HG02884 (cell line): Measurements from ENCODE around the gene HSD17B8.

Source experiments
- ATAC-seq: cut with Tn5 transposase; IDR thresholded peaks from one replicate; pipeline ENCODE4 v1.9.1; 2021; ENCODE audit warnings: mild to moderate bottlenecking, moderate library complexity; ENCODE audit not compliant: unreplicated experiment

The HSD17B8 gene

DNA sequence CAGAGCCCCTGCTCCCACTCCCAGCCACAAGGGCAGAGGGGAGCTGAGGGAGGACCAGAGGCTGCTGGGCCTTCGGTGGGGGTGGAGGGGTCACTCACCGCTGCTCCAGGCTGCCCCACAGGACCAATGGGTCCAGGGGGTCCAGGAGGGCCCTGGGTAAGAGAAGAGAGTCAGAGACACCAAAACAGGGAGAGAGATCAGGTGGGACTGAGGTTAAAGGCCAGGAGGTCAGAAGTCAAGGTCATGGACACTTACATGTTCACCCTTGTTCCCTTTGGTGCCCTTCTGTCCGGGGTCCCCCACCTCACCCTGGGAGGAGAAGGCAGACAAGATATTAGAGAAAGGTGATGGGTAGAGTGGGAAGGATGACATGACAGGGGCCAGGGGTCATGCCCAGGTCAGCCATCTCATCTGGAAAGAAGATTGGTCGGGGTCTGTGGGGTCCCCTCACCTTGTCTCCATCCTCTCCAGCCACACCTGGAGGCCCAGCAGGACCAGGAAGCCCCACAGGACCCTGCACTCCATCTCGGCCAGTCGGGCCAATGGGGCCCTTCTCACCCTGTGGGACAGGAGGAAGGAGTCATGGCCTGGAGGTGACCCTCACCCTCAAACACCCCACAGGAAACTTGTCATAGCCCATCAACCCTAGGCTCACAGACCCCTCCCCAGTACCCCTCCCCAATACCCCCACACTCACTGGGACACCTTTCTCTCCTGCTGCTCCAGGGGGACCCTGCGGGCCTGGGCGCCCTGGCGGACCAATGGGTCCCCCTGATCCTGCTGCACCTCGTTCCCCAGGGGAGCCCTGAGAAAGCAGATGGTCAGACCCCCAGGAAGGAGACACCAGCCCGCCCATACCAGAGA lies 33.2 kb upstream of the HSD17B8 start:
- no peak for ATAC-seq

DNA sequence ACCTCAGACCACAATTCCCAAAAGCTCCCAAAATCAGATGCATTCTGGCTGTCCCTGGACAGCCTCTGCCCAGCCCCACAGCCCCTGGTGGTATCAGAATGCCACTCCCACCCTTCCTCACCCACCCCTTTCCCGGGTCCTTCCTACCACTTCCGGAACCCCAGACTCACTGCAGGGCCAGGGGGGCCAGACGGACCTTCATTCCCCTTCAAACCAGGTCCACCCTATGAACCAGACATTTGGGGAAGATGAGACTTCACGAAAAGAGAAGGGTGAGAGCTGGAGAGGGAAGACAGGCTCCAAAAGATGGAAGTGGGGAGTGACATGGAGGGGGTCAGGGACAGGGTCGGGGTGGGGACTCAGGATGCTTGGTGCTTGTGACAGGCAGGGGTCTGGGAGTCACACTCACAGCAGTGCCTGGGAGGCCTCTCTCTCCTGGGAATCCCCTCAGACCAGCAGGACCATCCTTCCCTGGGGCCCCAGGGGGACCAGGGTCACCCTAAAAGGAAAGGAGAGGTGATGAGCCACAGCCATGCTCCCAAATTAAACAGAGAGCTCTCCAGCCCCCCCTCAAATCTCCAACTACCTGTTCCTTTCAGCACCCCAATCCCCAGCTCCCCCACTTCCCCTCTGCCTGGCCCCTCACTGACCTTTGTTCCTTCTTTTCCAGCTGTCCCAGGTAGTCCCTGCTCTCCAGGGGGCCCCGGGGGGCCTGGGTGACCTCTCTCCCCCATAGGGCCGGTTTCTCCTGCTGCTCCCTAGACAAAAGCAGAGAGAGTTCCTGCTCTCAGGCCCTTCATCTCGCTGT lies 32.4 kb upstream of the HSD17B8 start:
- no peak for ATAC-seq

DNA sequence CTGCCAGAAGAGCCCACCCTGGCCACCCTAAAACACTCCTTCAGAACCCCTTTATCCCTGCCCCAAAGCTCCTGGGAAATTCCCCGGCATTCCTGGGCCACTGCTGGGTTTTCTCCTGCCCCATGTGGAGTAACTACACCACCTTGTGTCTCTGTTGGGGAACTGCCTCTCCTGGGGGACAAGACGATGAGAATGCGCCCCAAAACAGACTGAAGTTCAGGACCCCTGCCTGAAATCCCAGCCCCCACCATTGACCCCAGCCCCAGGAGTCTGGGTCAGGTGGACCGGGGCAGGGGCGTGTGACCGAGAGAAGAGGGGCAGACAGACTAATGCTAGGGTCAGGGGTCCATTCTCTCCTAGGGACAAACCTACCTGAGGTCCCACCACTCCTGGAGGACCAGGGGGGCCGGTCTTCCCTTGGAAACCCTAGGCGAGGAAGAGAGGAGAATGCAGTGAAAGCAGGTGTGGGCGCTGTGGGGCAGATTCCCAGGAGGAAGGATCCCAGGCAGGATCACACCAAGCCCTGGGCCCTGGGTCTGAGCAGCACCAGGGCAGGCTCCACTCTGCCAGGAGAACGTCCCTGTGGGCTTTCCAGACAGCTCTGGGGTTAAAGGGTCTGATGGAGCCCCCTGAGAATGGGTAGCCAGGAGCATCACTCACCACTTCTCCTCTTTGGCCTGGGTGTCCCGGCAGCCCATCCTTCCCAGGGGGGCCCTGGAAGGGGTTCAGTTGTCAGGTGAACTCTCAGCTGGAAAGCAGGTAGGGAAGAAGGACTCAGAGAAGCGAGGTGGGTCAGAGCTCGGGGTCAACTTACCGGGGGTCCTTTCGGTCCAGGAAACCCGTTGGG lies 31.5 kb upstream of the HSD17B8 start:
- ATAC-seq: no peak

DNA sequence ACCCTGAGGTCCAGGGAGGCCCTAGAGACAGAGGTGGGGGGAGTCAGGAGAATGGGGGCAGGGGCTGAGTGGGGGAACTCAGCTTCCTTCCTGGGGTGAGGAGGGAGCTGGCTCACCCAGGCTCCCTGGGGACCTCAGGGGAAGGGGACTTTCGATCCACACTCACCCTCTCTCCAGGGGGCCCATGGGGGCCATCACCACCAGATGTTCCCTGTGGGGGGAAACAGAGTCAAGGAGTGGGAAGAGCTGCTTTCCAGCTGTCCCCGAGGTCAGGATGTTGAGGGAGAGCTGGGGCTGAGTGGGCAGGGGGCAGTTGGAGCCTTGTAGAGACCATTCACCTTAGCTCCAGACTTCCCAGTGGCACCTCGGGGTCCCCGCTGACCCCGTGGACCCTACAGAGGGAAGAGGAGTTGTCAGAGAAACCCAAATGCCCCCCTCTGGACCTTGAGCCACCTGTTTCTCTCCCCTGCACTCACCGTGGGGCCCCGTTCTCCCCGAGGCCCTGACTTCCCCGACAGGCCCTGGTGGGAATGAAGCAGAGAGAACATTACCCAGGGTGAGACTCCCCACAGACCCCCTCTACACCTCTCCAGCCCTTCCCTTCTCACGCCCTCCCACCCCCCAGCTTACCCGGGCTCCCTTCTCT lies 30.8 kb upstream of the HSD17B8 start:
- ATAC-seq: no peak

DNA sequence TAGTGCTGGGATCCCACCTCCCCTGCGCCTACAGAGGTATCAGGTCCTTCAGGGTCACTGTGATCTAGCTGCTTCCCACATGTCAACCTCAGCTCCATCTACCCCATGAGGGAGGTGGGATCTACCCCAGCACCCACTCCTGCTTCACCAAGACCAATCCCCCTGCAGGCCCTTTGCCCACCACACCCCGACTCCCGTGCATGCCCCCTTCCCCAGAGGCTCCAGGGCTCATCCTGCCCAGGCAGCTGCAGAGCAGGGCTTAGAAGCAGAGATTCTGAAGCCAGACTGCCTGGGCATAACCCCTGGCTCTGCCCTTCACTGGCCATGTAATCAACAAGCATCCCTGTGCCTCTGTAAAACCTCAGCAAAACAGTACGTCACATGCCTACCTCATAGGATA lies 29.7 kb upstream of the HSD17B8 start:
- ATAC-seq: no peak

DNA sequence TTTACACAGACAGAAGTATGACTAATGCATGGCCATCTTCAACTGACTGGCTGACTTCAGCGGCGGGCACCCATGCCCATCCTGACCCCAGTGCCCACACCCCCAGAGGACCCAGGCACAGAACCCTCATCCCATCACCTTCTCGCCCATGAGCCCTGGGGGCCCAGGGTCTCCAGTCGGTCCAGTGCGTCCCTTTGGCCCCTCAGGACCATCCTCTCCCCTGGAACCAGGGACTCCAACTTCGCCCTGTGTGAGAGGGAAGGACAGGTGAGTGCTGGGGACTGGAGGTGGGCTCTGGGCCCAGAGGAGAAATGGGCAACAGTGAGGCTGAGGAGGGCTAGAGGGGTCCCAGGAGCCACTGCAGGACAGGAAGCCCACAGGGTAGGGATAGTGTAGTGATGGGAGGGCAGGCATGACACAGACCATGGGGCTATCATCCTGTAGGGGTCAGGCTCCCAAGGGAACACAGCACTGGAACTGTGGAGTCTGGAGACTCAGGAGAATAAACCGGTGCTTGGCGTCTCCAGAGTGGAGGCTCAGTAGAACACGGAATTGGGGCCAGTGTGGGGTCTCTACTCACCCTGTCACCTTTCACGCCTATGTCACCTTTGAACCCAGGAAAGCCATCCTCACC lies 28.9 kb upstream of the HSD17B8 start:
- ATAC-seq: no peak

DNA sequence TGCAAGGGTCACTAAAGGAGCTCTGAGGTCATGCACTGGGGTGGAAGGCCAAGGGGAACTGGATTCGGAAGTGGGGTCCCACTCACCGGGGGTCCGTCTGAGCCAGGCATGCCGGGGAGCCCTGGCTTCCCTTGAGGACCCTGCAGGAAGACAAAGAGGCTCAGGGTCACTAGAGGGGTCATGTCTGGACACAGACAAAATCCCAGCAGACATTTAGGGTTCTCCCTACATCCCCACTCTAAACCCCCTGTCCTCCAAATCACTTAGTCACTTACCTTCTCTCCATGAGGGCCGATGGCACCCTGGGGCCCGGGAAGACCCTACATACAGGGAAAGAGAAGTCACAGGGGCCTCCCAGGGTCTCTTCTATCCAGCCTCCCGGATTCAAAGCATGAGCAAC lies 27.5 kb upstream of the HSD17B8 start:
- no peak for ATAC-seq

DNA sequence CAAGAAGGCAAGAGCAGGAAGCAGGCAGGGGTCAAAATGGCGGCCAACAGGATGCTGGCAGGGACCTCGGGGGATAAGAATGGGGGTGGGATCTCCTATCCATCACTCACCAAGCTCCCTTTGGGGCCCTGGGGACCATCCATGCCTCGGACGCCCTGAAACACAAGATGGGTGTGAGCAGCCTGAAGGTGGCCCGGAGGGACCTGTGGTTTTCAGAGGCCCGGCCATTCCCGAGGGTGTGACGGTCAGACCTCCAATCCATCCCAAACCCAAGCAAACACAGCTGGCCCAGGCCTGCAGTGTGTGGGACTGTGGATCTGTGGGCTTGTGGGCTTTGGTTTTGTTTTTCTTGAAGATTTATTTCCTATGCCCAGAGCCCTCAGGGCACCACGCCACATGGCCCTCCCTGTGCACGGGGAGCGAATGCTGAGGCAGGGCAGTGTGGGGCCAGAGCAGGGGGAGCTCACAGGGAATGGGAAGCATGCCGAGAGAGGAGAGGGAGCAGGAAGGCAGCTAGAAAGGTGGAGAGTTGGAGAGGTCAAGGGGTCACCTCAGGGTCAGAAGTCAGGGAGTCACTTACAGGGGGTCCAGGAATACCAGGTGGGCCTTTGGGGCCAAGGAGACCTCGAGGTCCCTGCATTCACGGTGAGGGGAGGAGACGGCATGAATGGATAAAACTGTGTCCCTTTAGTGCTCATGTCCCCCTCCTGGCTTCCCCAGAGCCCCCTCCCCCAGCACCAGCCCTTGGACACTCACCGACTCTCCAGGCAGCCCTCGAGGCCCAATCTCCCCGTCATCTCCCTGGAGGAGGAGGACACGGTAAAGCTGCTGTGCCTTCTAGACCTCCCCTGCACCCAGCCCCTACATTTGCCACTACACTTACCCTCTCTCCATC lies 26.7 kb upstream of the HSD17B8 start:
- ATAC-seq: no peak

DNA sequence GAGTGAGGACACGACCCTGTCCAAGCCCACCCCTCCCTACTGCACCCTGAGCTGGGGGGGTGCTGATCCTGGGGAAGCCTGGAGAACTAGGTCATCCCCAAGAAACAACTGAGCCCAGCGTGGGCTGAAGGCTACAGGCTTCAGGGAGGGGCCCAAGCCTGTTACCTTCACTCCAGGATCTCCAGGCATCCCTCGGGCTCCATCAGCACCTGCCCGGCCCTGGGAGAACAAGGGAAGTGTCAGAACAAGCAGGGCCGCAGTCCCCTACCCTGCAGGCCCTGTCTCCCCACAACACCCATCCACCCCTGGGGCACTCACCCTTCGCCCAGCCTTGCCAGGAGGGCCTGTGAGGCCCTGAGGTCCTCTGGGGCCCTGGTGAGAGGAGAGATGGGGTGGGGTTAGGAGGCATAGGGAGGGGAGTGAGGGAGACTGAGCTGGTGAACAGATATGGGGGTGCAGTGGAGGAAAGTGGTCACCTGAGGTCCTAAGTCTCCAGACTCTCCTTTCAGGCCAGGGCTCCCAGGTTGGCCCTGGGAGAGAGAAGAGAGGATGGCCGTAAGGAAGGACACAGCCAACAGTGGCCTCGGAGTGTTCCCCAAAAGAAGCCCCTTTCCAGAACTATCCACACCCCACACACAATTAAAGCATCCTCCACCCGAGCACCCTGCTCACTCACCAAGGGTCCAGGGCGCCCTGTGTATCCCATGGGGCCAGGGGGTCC lies 25.5 kb upstream of the HSD17B8 start:
- ATAC-seq: no peak

DNA sequence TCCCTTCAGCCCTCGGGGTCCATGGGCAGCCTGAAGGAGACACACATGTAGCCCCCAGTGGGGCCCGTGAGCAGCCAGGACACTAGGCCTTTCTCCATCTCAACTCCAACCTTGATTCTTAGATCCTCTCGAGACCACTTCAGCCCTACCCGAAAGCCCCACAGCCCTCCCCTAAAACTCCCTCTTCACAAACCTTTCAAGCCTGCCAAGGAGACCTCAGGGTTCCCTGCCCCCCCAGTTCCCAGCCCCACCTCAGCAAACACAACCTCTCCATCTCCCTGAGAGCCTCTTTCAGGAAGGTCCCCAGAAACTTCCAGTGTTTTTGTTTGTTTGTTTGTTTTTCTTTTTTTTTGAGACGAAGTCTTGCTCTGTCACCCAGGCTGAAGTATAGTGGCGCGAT lies 23.3 kb upstream of the HSD17B8 start:
- ATAC-seq: no peak

DNA sequence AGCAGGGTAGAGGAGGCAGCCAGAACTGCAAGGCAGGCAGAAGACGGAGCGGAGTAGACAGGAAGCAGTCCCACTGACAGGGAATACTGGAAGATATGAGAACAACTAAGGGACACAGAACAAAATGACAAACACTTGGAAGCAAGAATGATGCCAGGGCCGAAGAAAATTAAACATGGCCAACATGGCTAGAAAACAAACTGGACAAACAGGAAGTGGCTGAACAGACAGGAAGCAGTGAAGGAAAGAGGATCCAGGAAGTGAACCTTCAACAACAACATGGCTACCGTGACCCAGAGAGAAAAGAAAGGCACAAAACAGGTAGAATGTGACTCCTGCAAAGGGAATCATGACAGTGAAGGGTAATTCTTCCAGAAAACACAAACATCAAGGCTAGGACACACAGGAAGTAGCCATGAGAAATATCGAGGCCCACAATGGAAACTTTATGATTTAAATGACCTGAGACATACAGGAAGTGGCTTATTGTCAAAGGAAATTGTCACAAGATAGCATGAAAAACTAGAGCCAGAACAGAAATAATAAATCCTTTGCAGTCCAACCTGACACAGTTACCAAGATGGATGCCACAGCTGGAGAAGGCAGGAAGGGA lies 21.3 kb upstream of the HSD17B8 start:
- no peak for ATAC-seq

DNA sequence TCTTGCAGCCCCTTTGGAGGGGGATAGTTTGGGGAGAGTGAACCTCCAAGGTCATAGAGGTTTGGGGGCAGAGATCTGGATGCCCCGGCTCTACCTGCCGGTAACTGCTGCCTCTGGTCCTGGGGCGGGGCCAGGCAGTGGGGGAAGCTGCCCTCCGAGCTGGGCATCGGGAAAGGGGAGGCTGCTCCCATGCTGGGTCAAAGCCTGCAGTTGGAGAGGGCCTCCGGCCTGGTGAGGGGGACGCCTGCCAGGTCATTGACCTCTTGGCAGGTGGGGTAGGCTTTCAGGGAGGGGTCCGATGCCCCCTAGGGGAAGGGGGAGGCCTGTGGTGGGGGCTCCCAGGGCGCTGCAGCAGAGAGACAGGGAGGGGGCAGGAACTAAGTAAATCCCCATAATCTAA lies 19.3 kb upstream of the HSD17B8 start:
- no peak for ATAC-seq

DNA sequence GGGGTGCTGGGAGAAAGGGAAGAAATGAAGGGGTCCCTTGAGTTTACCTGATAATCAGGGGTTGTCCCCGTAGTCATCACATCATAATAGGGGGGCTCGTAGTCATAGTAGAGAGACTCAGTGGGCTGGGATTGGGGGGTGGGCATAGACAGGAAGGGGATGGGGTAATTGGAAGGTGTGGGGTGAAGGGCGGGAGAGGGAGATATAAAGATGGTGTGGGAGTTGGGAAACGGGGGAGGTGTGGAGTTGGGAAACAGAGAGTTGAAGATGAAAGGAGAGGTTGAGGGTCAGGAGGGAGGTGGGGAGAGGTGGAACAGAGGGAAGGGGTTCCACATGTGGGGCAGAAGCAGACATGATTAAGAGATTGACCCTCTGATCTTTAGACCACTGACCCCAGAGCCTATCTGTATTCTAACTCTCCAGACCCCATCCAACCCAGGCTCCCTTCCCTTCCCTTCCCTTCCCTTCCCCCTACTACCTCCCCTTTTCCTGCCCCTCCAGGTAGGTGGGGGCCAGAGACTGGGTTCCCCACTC lies 18.7 kb upstream of the HSD17B8 start:
- no peak for ATAC-seq

DNA sequence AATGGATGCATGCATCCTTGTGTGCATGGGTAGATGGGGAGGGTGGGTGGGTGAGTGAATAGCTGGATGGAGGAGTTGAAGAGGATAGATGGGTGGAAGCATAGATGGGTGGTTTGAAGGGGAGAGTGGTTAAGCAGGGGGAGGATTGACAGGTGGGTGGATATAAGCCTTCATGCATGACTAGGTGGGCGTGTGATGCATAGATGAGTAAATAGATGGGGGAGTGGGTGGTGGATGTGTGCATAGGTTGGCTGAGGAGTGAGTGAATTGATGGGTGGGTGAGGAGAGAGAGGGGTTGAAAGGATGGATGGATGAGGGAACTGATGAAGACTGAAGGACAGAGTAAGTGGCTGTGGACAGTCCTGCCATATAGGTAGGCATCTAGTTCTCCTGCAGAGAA lies 16.6 kb upstream of the HSD17B8 start:
- ATAC-seq: no peak

DNA sequence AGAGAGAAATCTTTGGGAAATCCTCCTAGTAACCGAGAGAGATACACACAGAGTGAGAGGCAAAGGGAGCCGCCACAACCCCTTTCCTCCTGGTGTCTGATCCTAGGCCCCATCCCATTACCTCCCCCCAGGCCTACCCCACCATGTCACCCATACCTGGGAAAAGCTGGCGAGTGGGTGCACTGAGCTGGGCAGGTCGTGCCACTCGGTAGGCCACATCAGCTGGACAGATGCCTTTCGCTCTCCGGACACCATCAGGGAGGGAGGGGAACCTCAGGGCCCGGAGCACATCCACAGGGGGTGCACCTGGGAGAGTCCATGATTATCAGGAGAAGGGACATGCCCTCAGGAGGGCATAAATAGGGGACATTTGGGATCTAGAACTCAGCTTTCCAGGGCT lies 15.3 kb upstream of the HSD17B8 start:
- no peak for ATAC-seq

DNA sequence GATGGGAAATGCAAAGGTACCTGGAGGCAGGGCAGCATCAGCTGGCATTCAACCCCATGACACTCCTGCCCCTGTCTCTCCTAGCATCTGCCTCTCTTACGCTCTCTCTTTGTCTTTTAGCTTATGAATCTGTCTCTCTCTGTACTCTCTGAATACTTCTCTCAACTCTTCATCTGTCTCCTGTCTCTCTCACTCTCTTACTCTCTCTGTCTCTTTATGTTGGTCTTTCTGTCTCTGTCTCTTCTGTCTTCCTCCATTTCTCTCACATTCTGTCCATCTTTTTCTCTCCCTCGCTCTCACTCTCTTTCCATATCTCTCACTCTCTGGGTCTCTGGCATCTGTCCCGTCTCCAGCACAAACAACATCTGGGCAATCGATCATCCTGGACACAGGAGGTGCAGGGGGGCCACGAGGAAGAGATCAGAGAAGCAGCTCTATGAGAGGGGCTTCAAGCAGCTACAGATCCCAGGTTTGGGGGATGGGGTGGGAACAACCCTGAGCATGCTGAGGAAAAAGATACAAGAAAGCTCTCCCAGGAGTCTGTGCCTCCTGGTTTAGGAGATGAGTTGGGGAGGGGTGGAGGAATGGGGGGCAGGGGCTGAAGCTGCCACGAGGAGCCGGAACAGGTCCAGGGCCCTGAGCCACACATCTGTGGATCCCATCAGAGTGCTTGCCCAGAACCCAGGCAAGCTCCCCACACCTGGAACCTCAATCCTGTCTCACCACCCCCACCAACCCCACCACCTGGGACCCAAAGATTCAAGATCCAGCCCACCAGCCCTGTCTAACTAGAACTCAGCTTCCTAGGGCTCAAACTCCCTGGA lies 14.6 kb upstream of the HSD17B8 start:
- no peak for ATAC-seq

DNA sequence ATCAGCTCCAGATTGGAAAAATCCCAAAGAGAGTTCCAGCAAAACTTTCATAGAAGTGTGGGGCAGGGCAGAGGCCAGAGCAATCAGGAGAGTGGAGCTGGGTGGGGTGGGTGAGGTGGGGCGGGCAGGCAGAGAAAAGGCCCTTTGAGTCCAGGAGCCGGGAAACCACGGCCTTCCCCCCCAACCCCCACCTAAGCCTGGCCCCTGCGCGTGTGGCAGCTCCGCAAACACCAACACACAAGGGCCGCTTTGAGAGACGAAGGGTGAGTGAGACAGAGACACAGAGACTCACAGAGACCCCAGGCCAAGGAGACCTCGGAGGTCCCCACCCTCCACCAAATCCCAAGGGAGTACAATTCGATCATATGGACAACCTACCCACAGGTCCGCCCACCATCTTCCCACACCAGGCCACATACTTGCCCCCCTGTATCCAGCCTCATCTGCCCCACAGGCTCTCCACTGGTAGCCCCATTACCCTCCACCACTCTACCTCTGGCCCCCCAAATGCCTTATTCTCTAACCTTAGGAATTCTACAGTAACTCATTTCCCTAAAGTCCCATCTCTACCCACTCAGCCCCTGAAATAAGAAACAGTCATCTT lies 13.8 kb upstream of the HSD17B8 start:
- no peak for ATAC-seq
